Pancreas (tissue), 10 donors: ENCODE measurements around the gene FFAR3. TPM values are rescaled to one million over a fixed set of nuclear protein-coding genes. Genes with fewer than 3 reads are reported as not detected.

Source experiments
- ATAC-seq, 4 donors: fragments of 200-7000 bp; cut with Tn5 transposase; one replicate each; pipeline versions ENCODE4 v1.8.0 to v1.9.1; 2020; ENCODE audit warnings: mild to moderate bottlenecking in 4 of 4, moderate library complexity in 4 of 4
- DNase-seq, 6 donors: peaks; one replicate each; pipeline ENCODE4 v3.0.0-alpha.2; 2020
- FAIRE-seq: peaks from 2 replicates; lab custom pipeline; 2012; peaks lifted over from hg19 to GRCh38; lab: Jason Lieb, UNC
- H3K27ac ChIP-seq, 4 donors: fragments of 200-600 bp; sonication (generic); 1 replicate in 3 of 4; 2 replicates in 1 of 4; pipeline versions ENCODE4 v1.5.0 to v1.8.0; 2020
- H3K27me3 ChIP-seq, 4 donors: fragments of 200-600 bp; one replicate each; pipeline ENCODE4 v1.8.0; 2021
- H3K36me3 ChIP-seq, 3 donors: fragments of 200-600 bp; sonication (generic) in 1 of 3; one replicate each; pipeline versions ENCODE4 v1.5.0 to v1.8.0; 2020 to 2021
- H3K4me1 ChIP-seq, 3 donors: fragments of 200-600 bp; one replicate each; pipeline ENCODE4 v1.8.0; 2021
- H3K4me3 ChIP-seq, 4 donors: fragments of 200-600 bp; sonication (generic) in 2 of 4; one replicate each; pipeline versions ENCODE4 v1.5.0 to v1.8.0; 2020 to 2021
- H3K9me3 ChIP-seq, 4 donors: fragments of 200-600 bp; one replicate each; pipeline ENCODE4 v1.8.0; 2021
- CTCF ChIP-seq, 4 donors: fragments of 200-600 bp; sonication (generic) in 3 of 4; IDR thresholded peaks; one replicate each; pipeline versions ENCODE4 v1.5.0 to v1.8.0; 2021; ENCODE audit warnings: antibody characterized with exemption in 4 of 4
- WGBS, 2 donors: extraction: QIAGEN DNeasy Blood & Tissue Kit; methylation state at CpG; one replicate each; pipeline ENCODE4 v1.1.7; 2013; 5-methylcytosine and 5-hydroxymethylcytosine counted together
- intact Hi-C, 3 donors: fragments of 100-400 bp; cut with DNase I; formaldehyde crosslinking; loops; one replicate each; pipeline versions ENCODE4 v1.11.1 to v1.14.2; 2022
- polyA plus RNA-seq, 2 donors: library from polyadenylated mRNA; stranded (reverse); fragments of 200-250 nt; gene quantifications; one replicate each; pipeline ENCODE4 v1.2.3, GENCODE V29; 2013
- total RNA-seq, 6 donors: library from RNA; stranded (reverse); fragmentation: NEBNext Ultra II Directional in 4 of 6; extraction: Animal tissue kit (Norgen Biotek cat#: 25700) in 4 of 6; gene quantifications; one replicate each; pipeline versions ENCODE4 v1.2.1 to v1.2.4, GENCODE V29; 2021 to 2023
- donor health status: healthy with polysubstance abuse.
- donor health status: DM: no; HTN: no; CAD: no; lungs with moderate emphysema.
- donor health status: DM: no; HTN: no; CAD: no.
- donor health status: control.
- donor health status: control.
- donor health status: Bipolar disorder and iron deficiency.
- donor health status: DM: yes; HTN: yes; CAD: no.
- donor health status: DM: no; HTN: no; CAD: no.
- donor health status: DM: no; HTN: no; CAD: no.
- donor health status: DM: yes; HTN: yes; CAD: no.

The FFAR3 gene
- total and polyA plus RNA-seq, 8 donors, result 0.09 to 2.7 (median 0.34) TPM; not detected in 1

- no peaks in the 10 kb centered on the region for H3K4me1 ChIP-seq
- ATAC-seq, result no peak
- intact Hi-C loops, result no loop called here
- WGBS, 2 donors, result 90 to 94% methylated on average over 6 of the region's 6 CpGs
- H3K27ac ChIP-seq, result no peak overlapping the region
- no peaks in the 10 kb centered on the region for H3K27me3 ChIP-seq
- no peak for DNase-seq
- H3K4me3 ChIP-seq, result no peak overlapping the region
- no peaks in the 10 kb centered on the region for H3K9me3 ChIP-seq
- TF ChIP-seq CTCF (IDR thresholded peaks at IDR 0.05), result no peak
- no peak for FAIRE-seq
- H3K36me3 ChIP-seq, result no peaks in the 10 kb centered on the region
Observed at GRCh38 chr19:35388277-35389054, 30.2 kb downstream of the FFAR3 start.

GRCh38 chr19:35389192-35389861, 31.1 kb downstream of the FFAR3 start:
- Histone ChIP-seq H3K4me1 (no peaks in the 10 kb centered on the region), H3K4me3 (no peak overlapping the region), H3K36me3 (no peaks in the 10 kb centered on the region), H3K27ac (no peak overlapping the region), H3K9me3 (no peaks in the 10 kb centered on the region), H3K27me3 (no peaks in the 10 kb centered on the region)
- intact Hi-C loops, result no loop called here
- no peak for TF ChIP-seq CTCF (IDR thresholded peaks at IDR 0.05)
- 66 to 68% methylated on average over 6 of the region's 6 CpGs for WGBS, 2 donors
- no peak for ATAC-seq
- DNase-seq, result no peak
- FAIRE-seq, result no peak

- DNase-seq (no peak), FAIRE-seq (no peak), ATAC-seq (no peak)
- 87 to 88% methylated on average over 5 of the region's 5 CpGs for WGBS, 2 donors
- TF ChIP-seq CTCF (IDR thresholded peaks at IDR 0.05), result no peak
- H3K4me1 ChIP-seq, result peaks cover 0 to 8% (median 0%) of the 10 kb centered on the region in 3 donors
- no peaks in the 10 kb centered on the region for H3K36me3 ChIP-seq
- no peaks in the 10 kb centered on the region for H3K27me3 ChIP-seq
- no peak overlapping the region for H3K4me3 ChIP-seq
- no peak overlapping the region for H3K27ac ChIP-seq
- no peaks in the 10 kb centered on the region for H3K9me3 ChIP-seq
- intact Hi-C loops, result no loop called here
Observed at GRCh38 chr19:35392742-35393715, 34.8 kb downstream of the FFAR3 start.

- H3K27me3 ChIP-seq, result no peaks in the 10 kb centered on the region
- H3K4me3 ChIP-seq, result no peak overlapping the region
- no peaks in the 10 kb centered on the region for H3K9me3 ChIP-seq
- intact Hi-C loops, result no loop called here
- no peak for FAIRE-seq
- peaks cover 0 to 8% (median 0%) of the 10 kb centered on the region in 3 donors for H3K4me1 ChIP-seq
- 26 to 28% methylated on average over 19 of the region's 19 CpGs for WGBS, 2 donors
- no peak for TF ChIP-seq CTCF (IDR thresholded peaks at IDR 0.05)
- peak; percentile 97 to 99 (median 98) for ATAC-seq
- H3K27ac ChIP-seq, result peak overlapping the region; percentile 20 to 54 (median 31)
- DNase-seq, result peak; percentile 78 to 93 (median 82)
- no peaks in the 10 kb centered on the region for H3K36me3 ChIP-seq
Observed at GRCh38 chr19:35395382-35396199, 37.3 kb downstream of the FFAR3 start.
